ENCODE measurements around the gene NBEA.

Gene NBEA

DNA sequence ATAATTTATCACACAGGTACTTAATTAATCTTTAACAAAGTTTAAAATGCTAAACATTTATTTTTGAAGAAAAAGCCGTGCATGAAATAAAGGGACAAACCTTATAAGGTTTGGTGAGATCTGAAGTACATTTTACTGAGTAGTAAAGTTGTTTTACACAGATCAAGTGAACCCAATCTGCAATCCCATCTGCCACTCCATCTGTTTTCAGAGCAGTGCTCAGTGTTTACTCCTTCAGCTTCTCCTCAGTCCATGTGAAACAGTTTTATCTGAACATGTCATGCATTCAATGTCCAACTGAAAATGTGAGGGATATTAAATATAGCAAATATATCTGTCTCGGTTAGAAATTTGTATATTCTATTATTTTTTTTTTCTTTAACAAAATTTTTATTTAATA, 367.6 kb downstream of the NBEA start:
- TF ChIP-seq YY1 (IDR thresholded peaks at IDR 0.05; ENCODE audit: low read depth) = no peak
- no peak for TF ChIP-seq TAF1 (IDR thresholded peaks at IDR 0.05; ENCODE audit: low read depth)
- TF ChIP-seq, protein P1, sequence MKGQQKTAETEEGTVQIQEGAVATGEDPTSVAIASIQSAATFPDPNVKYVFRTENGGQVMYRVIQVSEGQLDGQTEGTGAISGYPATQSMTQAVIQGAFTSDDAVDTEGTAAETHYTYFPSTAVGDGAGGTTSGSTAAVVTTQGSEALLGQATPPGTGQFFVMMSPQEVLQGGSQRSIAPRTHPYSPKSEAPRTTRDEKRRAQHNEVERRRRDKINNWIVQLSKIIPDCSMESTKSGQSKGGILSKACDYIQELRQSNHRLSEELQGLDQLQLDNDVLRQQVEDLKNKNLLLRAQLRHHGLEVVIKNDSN (IDR thresholded peaks at IDR 0.05) = no peak
- TF ChIP-seq, protein P2, sequence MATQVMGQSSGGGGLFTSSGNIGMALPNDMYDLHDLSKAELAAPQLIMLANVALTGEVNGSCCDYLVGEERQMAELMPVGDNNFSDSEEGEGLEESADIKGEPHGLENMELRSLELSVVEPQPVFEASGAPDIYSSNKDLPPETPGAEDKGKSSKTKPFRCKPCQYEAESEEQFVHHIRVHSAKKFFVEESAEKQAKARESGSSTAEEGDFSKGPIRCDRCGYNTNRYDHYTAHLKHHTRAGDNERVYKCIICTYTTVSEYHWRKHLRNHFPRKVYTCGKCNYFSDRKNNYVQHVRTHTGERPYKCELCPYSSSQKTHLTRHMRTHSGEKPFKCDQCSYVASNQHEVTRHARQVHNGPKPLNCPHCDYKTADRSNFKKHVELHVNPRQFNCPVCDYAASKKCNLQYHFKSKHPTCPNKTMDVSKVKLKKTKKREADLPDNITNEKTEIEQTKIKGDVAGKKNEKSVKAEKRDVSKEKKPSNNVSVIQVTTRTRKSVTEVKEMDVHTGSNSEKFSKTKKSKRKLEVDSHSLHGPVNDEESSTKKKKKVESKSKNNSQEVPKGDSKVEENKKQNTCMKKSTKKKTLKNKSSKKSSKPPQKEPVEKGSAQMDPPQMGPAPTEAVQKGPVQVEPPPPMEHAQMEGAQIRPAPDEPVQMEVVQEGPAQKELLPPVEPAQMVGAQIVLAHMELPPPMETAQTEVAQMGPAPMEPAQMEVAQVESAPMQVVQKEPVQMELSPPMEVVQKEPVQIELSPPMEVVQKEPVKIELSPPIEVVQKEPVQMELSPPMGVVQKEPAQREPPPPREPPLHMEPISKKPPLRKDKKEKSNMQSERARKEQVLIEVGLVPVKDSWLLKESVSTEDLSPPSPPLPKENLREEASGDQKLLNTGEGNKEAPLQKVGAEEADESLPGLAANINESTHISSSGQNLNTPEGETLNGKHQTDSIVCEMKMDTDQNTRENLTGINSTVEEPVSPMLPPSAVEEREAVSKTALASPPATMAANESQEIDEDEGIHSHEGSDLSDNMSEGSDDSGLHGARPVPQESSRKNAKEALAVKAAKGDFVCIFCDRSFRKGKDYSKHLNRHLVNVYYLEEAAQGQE (IDR thresholded peaks at IDR 0.05; ENCODE audit: low read depth) = no peak
- no peak for TF ChIP-seq NFIC (IDR thresholded peaks at IDR 0.05)

DNA sequence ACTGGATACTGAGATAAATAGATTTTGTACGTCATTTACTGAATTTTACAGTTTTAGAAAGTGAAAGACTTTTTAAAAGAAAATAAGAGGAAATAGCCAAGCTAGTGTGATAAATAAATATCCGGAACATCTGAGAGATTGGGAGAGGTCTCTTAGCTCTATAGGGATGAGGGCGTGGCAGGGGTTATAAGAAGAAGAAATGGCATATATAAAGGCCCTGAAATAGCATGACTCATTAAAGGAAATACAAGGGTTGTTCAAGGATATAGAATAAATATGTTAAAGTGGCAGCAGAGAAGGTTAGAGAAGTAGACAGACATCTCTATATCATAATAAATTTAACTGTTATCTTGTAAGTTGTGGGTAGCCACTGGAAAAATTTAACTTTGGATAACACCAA, 390.1 kb downstream of the NBEA start:
- TF ChIP-seq CEBPB (IDR thresholded peaks at IDR 0.05) (no peak), EGR1 (IDR thresholded peaks at IDR 0.05) (no peak), NFIC (IDR thresholded peaks at IDR 0.05) (no peak), RAD21 (IDR thresholded peaks at IDR 0.05; ENCODE audit: low read depth) (no peak), ZBTB7A (IDR thresholded peaks at IDR 0.05; ENCODE audit: low read depth) (no peak)

DNA sequence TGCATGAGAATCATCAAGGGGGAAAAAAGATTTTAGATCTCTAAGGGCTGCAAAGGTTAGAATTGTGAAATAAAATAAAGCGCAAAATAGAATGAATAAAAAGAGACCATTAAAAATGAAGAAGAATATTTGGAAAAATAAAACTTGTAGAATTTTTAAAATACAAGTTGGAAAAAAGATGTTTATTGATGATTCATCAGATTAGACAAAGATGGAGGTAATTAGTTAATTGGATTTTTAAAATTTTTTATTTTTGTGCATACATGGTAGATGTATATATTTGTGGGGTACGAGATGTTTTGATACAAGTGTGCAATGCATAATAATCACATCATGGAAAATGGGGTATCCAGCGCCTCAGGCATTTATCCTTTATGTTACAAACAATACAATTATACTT, 391.1 kb downstream of the NBEA start:
- no peak for TF ChIP-seq TEAD4 (IDR thresholded peaks at IDR 0.05)
- TF ChIP-seq YY1 (IDR thresholded peaks at IDR 0.05; ENCODE audit: low read depth) = no peak
- TF ChIP-seq EP300 (IDR thresholded peaks at IDR 0.05; ENCODE audit: borderline replicate concordance) = no peak
- no peak for TF ChIP-seq RAD21 (IDR thresholded peaks at IDR 0.05; ENCODE audit: low read depth)
- no peak for TF ChIP-seq EGR1 (IDR thresholded peaks at IDR 0.05)

DNA sequence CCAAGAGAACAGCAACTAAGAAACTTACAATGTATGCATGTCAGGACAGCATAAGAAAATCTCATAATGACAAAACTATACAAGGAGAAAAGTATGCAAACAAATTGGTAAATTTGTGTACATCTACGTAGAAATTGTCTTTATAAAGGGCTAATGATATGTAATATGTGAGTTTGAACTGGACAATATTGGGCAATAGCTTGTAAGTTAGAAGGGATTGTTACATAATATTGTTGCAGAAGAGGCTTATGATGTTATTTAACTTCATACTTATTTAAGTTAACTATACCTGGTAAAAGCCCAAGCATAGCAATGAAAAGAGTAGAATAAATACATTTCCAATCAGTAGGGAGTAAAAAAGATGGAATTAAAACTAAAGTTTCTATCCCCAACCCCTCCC, 400.4 kb downstream of the NBEA start:
- no peak for TF ChIP-seq TEAD4 (IDR thresholded peaks at IDR 0.05)
- TF ChIP-seq EP300 (IDR thresholded peaks at IDR 0.05; ENCODE audit: borderline replicate concordance) = no peak
- no peak for TF ChIP-seq ZBTB7A (IDR thresholded peaks at IDR 0.05; ENCODE audit: low read depth)
- TF ChIP-seq CEBPB (IDR thresholded peaks at IDR 0.05) = no peak
- no peak for TF ChIP-seq CREB1 (IDR thresholded peaks at IDR 0.05; ENCODE audit: low read depth)
- TF ChIP-seq, protein P3, sequence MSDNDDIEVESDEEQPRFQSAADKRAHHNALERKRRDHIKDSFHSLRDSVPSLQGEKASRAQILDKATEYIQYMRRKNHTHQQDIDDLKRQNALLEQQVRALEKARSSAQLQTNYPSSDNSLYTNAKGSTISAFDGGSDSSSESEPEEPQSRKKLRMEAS (IDR thresholded peaks at IDR 0.05) = no peak
- no peak for TF ChIP-seq EGR1 (IDR thresholded peaks at IDR 0.05)
- TF ChIP-seq TCF12 (IDR thresholded peaks at IDR 0.05; ENCODE audit: low read depth) = no peak
- TF ChIP-seq, protein P2 (IDR thresholded peaks at IDR 0.05; ENCODE audit: low read depth) = no peak
- TF ChIP-seq RAD21 (IDR thresholded peaks at IDR 0.05; ENCODE audit: low read depth) = no peak
- TF ChIP-seq FOXM1 (IDR thresholded peaks at IDR 0.05; ENCODE audit: borderline replicate concordance, low read depth) = no peak
- TF ChIP-seq YY1 (IDR thresholded peaks at IDR 0.05; ENCODE audit: low read depth) = no peak
- TF ChIP-seq, protein P1 (IDR thresholded peaks at IDR 0.05) = no peak
- no peak for TF ChIP-seq NFIC (IDR thresholded peaks at IDR 0.05)
- TF ChIP-seq TAF1 (IDR thresholded peaks at IDR 0.05; ENCODE audit: low read depth) = no peak

DNA sequence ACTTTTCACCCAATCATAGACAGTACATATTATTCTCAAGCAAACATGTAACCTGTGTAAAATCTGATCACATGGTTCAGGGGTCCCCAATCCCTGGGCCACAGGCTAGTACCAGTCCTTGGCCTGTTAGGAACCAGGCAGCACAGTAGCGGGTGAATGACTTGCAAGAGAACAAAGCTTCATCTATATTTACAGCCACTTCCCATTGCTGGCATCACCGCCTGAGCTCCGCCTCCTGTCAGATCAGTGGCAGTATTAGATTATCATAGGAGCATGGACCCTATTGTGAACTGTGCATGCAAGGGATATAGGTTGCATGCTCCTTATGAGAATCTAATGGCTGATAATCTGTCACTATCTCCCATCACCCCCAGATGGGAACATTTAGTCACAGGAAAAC, 401.3 kb downstream of the NBEA start:
- TF ChIP-seq CEBPB (IDR thresholded peaks at IDR 0.05) (no peak), TCF12 (IDR thresholded peaks at IDR 0.05; ENCODE audit: low read depth) (no peak), TEAD4 (IDR thresholded peaks at IDR 0.05) (no peak), RAD21 (IDR thresholded peaks at IDR 0.05; ENCODE audit: low read depth) (no peak), CREB1 (IDR thresholded peaks at IDR 0.05; ENCODE audit: low read depth) (no peak), TAF1 (IDR thresholded peaks at IDR 0.05; ENCODE audit: low read depth) (no peak), NFIC (IDR thresholded peaks at IDR 0.05) (no peak)
- TF ChIP-seq, protein P2 (IDR thresholded peaks at IDR 0.05; ENCODE audit: low read depth) = no peak

DNA sequence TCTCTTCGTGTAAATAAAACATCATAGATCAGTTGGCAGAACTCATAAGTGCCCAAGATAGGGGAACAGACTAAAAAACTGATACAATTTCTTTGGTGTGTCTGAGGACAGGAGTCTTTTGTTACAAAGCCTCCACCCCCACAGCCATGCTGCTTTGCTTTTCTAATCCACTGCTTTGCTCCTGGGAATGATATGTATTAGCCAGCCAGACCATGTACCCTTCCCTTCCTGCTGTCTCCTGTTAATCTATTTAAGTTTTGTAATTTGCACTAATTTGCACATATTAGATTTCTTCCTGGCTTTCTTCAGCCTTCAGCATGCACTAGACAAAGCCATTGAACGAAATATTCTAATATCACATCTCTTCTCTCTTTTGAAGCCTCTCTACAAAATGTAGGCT, 403.9 kb downstream of the NBEA start:
- TF ChIP-seq, protein P2 (IDR thresholded peaks at IDR 0.05; ENCODE audit: low read depth) = no peak
- TF ChIP-seq TAF1 (IDR thresholded peaks at IDR 0.05; ENCODE audit: low read depth) = no peak
- no peak for TF ChIP-seq RAD21 (IDR thresholded peaks at IDR 0.05; ENCODE audit: low read depth)
- TF ChIP-seq TEAD4 (IDR thresholded peaks at IDR 0.05) = no peak
- TF ChIP-seq TCF12 (IDR thresholded peaks at IDR 0.05; ENCODE audit: low read depth) = no peak
- TF ChIP-seq ZBTB7A (IDR thresholded peaks at IDR 0.05; ENCODE audit: low read depth) = no peak
- no peak for TF ChIP-seq CREB1 (IDR thresholded peaks at IDR 0.05; ENCODE audit: low read depth)
- no peak for TF ChIP-seq EGR1 (IDR thresholded peaks at IDR 0.05)
- TF ChIP-seq CEBPB (IDR thresholded peaks at IDR 0.05) = no peak
- TF ChIP-seq FOXM1 (IDR thresholded peaks at IDR 0.05; ENCODE audit: borderline replicate concordance, low read depth) = no peak
- TF ChIP-seq NFIC (IDR thresholded peaks at IDR 0.05) = no peak
- no peak for TF ChIP-seq YY1 (IDR thresholded peaks at IDR 0.05; ENCODE audit: low read depth)
- TF ChIP-seq EP300 (IDR thresholded peaks at IDR 0.05; ENCODE audit: borderline replicate concordance) = no peak
- TF ChIP-seq, protein P1 (IDR thresholded peaks at IDR 0.05) = no peak
- TF ChIP-seq, protein P3 (IDR thresholded peaks at IDR 0.05) = no peak

Data from Ishikawa (cell line).